Panc1 (cell line): ENCODE data around the gene MRPL4. TPM values are rescaled to one million over a fixed set of nuclear protein-coding genes. Genes with fewer than 3 reads are reported as not detected.
A peak's percentile ranks its signal among the peaks of the same experiment; 100 is the strongest.

Source experiments
- ATAC-seq: fragments of 200-7000 bp; cut with Tn5 transposase; 2 replicates; pipeline ENCODE4 v1.9.1; 2020; ENCODE audit warnings: mild to moderate bottlenecking, moderate library complexity
- BruUV-seq: library from RNA; stranded (reverse); fragments of 400-500 nt; replicated peaks from 2 replicates; lab custom pipeline; 2021; lab: Mats Ljungman, UMichigan
- CTCF ChIA-PET: fragments of 300-600 bp; sonication (Branson Sonifier 250); formaldehyde crosslinking; loops from one replicate; lab custom pipeline; 2022; ENCODE audit warnings: antibody characterized with exemption; lab: Charles Lee
- POLR2A ChIA-PET: fragments of 300-600 bp; sonication (Branson Sonifier 250); formaldehyde crosslinking; loops from one replicate; lab custom pipeline; 2022; ENCODE audit warnings: antibody characterized with exemption; lab: Charles Lee
- DNase-seq: peaks from one replicate; pipeline ENCODE4 v3.0.0-alpha.2; 2010; ENCODE audit warnings: low read depth, low spot score
- H3K27ac ChIP-seq: 2 replicates; pipeline ENCODE4 v1.5.1; 2011; ENCODE audit warnings: mild to moderate bottlenecking, low read length, inconsistent platforms
- H3K27me3 ChIP-seq: fragments of 200-500 bp; sonication (Bioruptor generic); 2 replicates; pipeline ENCODE4 v1.6.0; 2014; ENCODE audit warnings: low read length, inconsistent platforms; ENCODE audit not compliant: control insufficient read depth, insufficient read depth
- H3K36me3 ChIP-seq: fragments of 200-500 bp; sonication (Bioruptor generic); 2 replicates; pipeline ENCODE4 v1.5.1; 2014; ENCODE audit warnings: inconsistent platforms, mild to moderate bottlenecking, low read length, moderate library complexity; ENCODE audit not compliant: control insufficient read depth, insufficient read depth
- H3K4me1 ChIP-seq: 2 replicates; pipeline ENCODE4 v1.5.1; 2011; ENCODE audit warnings: inconsistent platforms, mild to moderate bottlenecking, low read length, moderate library complexity; ENCODE audit not compliant: control insufficient read depth, insufficient read depth
- H3K4me3 ChIP-seq, 2 experiments: 2 replicates each; pipeline ENCODE4 v1.5.1; 2011 to 2012; ENCODE audit warnings: low read depth in 2 of 2, low read length in 2 of 2, mild to moderate bottlenecking in 2 of 2, inconsistent platforms in 1 of 2, moderate library complexity in 1 of 2
- H3K9me3 ChIP-seq: fragments of 200-500 bp; sonication (Bioruptor generic); 2 replicates; pipeline ENCODE4 v1.5.1; 2014; ENCODE audit warnings: low read depth, mild to moderate bottlenecking, inconsistent platforms, low read length, moderate library complexity; ENCODE audit not compliant: control insufficient read depth, insufficient read depth
- CTCF ChIP-seq: fragments of 450-650 bp; IDR thresholded peaks from 2 replicates; pipeline ENCODE4 v1.5.1; 2017; ENCODE audit warnings: mild to moderate bottlenecking
- POLR2AphosphoS5 ChIP-seq: IDR thresholded peaks from 2 replicates; pipeline ENCODE4 v1.6.1; 2012; ENCODE audit warnings: mild to moderate bottlenecking, low read depth, low read length, moderate library complexity
- REST ChIP-seq, 2 experiments: IDR thresholded peaks; 2 replicates each; pipeline ENCODE4 v1.6.1; 2011 to 2012; ENCODE audit warnings: low read depth in 2 of 2, control low read depth in 1 of 2, low read length in 1 of 2, mild to moderate bottlenecking in 1 of 2, moderate library complexity in 1 of 2; ENCODE audit not compliant: insufficient read depth in 1 of 2
- SIN3A ChIP-seq: IDR thresholded peaks from 2 replicates; pipeline ENCODE4 v1.6.1; 2012; ENCODE audit warnings: low read depth, mild to moderate bottlenecking, low read length, moderate library complexity, borderline replicate concordance; ENCODE audit not compliant: insufficient read depth
- TCF7L2 ChIP-seq: IDR thresholded peaks from 2 replicates; pipeline ENCODE4 v1.6.1; 2011; ENCODE audit warnings: mild to moderate bottlenecking, low read depth, low read length, inconsistent platforms
- in situ Hi-C: cut with HindIII; loops from 2 replicates; pipeline ENCODE4 v1.10.0; 2016; ENCODE audit warnings: low sequenced_read_pairs, low pct_unique_long_range_greater_than_20kb
- intact Hi-C: fragments of 100-400 bp; cut with micrococcal nuclease; formaldehyde crosslinking; loops from one replicate; pipeline ENCODE4 v1.10.0; 2022; ENCODE audit not compliant: unreplicated experiment
- total RNA-seq: library from RNA; stranded (reverse); gene quantifications from one replicate; pipeline ENCODE4 v1.2.1, GENCODE V29; 2021; ENCODE audit not compliant: unreplicated experiment

MRPL4 gene
- total RNA-seq, 1 experiment from 2014 or later, result 62.8 TPM

GRCh38 chr19:10270180-10270615, 18.2 kb downstream of the MRPL4 start:
- Histone ChIP-seq H3K4me1 (peaks cover 4% of the 10 kb centered on the region), H3K36me3 (no peaks in the 10 kb centered on the region; the same call in 1 of the 2 replicates), H3K4me3 (peak overlapping the region; percentile 55 to 83), H3K27ac (peak overlapping the region; percentile 91), H3K27me3 (no peaks in the 10 kb centered on the region), H3K9me3 (no peaks in the 10 kb centered on the region)
- DNase-seq, result no peak
- BruUV-seq, result no TSS peak
- peak; percentile 57 for ATAC-seq
- ChIA-PET CTCF (interaction anchor here (1.0 to 2.6 kb wide), 3 partner anchors 11 to 119 kb away, joined by 3 to 17 read pairs (median 6); no protein-coding TSS in a partner anchor), POLR2A (interaction anchor here (1.8 to 2.1 kb wide), 2 partner anchors 17 to 19 kb away, joined by 8 to 11 read pairs; partner anchors contain the start of genes ICAM4 and ICAM5)
- no peak for TF ChIP-seq SIN3A
- no peak for TF ChIP-seq TCF7L2
- TF ChIP-seq POLR2AphosphoS5, result no peak
- no peak for TF ChIP-seq CTCF
- TF ChIP-seq REST (IDR thresholded peaks at IDR 0.05; ENCODE audit: insufficient read depth in 1 of 2, low read depth in 2 of 2, low read length in 1 of 2), result no peak
- in situ Hi-C loops (no loop called here), intact Hi-C loops (loop anchor here (5.0 kb wide), 1 partner anchor 117 kb away; no protein-coding TSS in a partner anchor)

GRCh38 chr19:10270616-10271394, 18.8 kb downstream of the MRPL4 start, which contains the start of gene ICAM1:
Gene ICAM1 (plus strand): TSS chr19:10271120. CDS start chr19:10271160, 40 bp downstream.
- H3K4me1 ChIP-seq, result peaks cover 4% of the 10 kb centered on the region
- in situ Hi-C loops (no loop called here), intact Hi-C loops (loop anchor here (5.0 kb wide), 1 partner anchor 116 kb away; no protein-coding TSS in a partner anchor)
- peak; percentile 81 for ATAC-seq
- ChIA-PET CTCF (interaction anchor here (0.7 to 2.6 kb wide), 5 partner anchors 10 to 118 kb away, joined by 3 to 17 read pairs (median 4); partner anchors contain the start of gene RAVER1), POLR2A (interaction anchor here (0.5 to 2.1 kb wide), 8 partner anchors 16 to 432 kb away, joined by 3 to 11 read pairs (median 3); partner anchors contain the start of genes DNMT1, ICAM4, ICAM5 and RAVER1)
- H3K9me3 ChIP-seq, result no peaks in the 10 kb centered on the region
- H3K36me3 ChIP-seq, result no peaks in the 10 kb centered on the region; the same call in 1 of the 2 replicates
- H3K27ac ChIP-seq, result peak within 1 kb of the TSS; percentile 91
- TF ChIP-seq POLR2AphosphoS5 (peak; percentile 89), TCF7L2 (no peak), CTCF (no peak), SIN3A (0 out of 2 replicates have a peak, but pooled peaks have one; percentile 79), REST (IDR thresholded peaks at IDR 0.05; ENCODE audit: insufficient read depth in 1 of 2, low read depth in 2 of 2, low read length in 1 of 2) (no peak)
- H3K27me3 ChIP-seq, result no peaks in the 10 kb centered on the region
- H3K4me3 ChIP-seq, result peak within 1 kb of the TSS; percentile 55 to 83
- no peak for DNase-seq
- BruUV-seq, result no TSS peak
